Stimulated activated CD4-positive, alpha-beta T cell treated with anti-CD3 and anti-CD28 coated beads, Interleukin-2, amount 100 ng/mL, for 24 hours (primary cell): ENCODE results near the gene SH2D2A.

Experiments
- DNase-seq, 2 donors: peaks; one replicate each; pipeline ENCODE4 v3.0.0-alpha.2; 2020

The SH2D2A gene

DNA sequence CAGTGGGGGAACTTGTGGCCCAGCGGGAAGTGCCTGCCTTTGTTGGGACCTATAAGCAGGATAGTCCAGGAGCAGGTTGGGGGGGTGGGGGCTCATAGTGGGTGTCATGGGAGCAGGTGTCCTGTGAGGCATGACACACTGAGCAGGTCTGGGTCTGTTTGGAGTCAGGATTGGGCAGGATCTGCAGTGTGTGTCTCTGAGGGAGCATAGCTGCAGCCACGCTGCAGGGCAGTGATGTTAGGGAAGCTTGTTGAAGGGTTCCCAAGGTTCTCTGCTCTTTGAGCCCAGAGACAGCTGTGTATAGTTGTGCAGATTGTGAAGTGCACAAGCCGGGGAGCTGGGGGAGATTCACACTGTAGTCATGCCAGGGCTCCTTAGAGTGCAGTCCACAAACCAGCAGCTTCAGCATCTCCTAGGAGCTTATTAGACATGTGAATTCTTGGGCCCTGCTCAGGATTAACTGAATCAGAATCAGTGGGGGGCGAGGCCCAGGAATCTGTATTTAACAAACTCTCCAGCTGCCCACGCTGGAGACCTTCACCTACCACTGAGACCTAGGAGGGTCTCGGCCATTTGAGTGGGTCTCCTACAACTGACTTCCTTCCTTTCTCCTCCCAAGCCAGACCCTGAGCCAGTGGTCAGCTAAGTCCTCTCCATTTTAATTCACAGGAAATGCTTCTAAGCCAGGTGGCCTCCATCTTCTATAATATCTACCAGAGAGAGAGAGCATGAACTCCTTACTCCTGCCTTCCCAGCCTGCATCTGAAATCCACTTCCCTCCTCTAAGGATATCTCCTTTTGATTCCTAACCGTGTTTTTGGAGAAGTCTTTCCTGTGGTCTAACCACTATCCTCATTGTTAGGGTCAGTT lies 31.2 kb upstream of the SH2D2A start:
- DNase-seq, result no peak

GRCh38 chr1:156846643-156847042 lies 30.0 kb upstream of the SH2D2A start:
- DNase-seq, result no peak

DNA sequence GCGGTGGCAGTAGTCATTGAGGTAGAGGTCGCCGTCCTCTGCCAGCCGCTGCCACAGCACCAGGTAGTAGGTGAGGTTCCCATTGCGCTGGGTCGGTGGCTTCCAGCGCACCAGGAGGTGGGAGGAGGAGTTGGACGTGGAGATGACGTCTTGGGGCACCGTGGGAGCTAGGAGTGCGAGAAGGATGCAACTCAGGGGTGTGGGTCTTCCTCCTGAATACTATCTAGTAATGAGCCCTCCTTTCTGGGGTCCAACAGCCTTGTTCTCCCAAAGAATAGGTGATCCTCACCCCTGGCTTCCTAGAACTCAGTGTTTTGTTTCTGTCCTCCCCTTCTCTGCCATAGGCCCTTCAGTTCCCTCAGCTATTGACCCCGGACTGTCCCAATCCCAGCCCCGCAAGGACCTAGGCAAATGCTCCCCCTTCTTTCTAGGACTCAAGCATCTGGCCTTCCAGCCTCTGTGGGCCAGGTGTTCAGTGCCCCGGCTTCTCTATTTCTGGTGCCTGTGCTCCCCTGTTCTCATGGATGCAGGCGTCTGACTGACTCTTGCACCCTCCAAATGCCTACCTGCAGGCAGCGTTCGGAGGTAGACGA lies 29.4 kb upstream of the SH2D2A start:
- no peak for DNase-seq

- peak; percentile 30 to 40 for DNase-seq
Measured at GRCh38 chr1:156845055-156845952, 28.7 kb upstream of the SH2D2A start.

GRCh38 chr1:156844638-156845037 lies 28.0 kb upstream of the SH2D2A start:
- DNase-seq, result no peak

GRCh38 chr1:156844102-156844501 lies 27.5 kb upstream of the SH2D2A start:
- no peak for DNase-seq

GRCh38 chr1:156842618-156843300 lies 26.1 kb upstream of the SH2D2A start:
- no peak for DNase-seq

GRCh38 chr1:156841295-156841855 lies 24.7 kb upstream of the SH2D2A start:
- no peak for DNase-seq

DNA sequence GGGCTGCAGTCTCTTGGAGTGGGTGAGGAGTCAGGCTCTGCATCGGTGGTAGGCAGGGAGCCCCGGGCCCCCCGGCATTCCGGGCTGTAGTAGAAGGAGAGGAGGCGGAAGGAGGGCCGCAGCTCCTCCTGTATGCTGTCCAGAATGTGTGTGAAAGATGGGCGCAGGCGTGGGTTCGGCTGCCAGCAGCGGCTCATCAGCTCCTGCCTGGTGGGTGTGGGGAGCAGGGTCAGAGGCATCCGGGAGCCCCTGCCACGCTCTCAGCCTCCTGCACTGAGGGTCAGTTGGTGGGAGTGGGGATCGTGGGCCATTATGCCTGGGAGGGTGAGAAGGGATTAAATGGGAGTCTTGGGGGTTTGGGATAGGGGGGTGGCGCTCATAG lies 24.2 kb upstream of the SH2D2A start:
- DNase-seq, result no peak

GRCh38 chr1:156840186-156840897 lies 23.7 kb upstream of the SH2D2A start:
- DNase-seq, result no peak

DNA sequence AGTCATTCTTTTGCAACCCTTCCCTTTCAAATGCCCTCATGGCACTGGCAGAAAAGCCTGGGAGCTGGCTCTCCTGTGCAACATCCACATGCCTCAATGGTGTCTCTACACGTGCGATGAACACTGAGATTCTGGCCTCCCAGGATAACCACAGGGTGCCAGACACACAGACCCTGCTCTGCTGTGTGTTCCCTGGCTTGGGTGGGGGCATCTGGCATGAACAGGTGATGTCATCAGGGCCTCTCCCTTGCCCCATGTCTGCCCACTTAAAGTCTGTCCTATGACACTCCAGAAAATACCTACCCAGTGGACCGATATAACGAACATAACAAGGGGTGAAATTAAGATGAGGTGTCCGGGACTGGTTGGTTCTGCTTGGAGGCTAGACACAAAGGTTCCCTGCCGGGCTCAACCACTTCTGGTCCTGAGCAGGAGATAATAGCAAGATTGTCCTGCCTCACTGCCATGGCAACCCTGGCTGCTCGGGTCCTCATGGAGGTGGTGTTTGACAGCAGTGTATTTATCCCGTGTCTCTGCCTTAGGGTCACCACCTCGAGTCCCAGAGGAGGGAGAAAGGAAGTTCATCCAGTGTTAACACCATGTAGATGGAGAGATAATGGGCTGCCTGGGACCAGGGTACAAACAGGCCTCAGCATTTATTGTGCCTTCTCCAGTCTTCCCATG lies 22.9 kb upstream of the SH2D2A start:
- no peak for DNase-seq

DNA sequence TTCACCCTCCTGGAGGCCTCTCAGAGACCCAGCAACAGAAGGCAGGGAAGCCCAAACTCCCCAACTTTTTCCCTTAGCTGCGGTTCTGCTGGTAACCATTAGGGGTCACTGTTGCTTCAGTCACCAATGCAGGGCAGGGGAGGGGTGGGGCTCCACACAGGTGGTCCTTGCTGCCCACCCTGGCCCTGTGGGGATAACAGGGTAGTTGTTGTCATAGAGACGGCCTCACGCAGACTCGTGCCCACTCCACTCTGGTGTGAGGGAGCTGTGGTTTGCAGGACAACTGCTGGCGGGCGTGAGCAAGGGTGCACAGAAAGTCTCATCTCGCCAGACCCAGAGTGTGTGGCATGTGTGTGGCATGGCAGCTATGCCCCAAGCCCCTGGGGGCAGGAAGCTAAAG lies 22.3 kb upstream of the SH2D2A start:
- DNase-seq, result peak; percentile 48 to 53

DNA sequence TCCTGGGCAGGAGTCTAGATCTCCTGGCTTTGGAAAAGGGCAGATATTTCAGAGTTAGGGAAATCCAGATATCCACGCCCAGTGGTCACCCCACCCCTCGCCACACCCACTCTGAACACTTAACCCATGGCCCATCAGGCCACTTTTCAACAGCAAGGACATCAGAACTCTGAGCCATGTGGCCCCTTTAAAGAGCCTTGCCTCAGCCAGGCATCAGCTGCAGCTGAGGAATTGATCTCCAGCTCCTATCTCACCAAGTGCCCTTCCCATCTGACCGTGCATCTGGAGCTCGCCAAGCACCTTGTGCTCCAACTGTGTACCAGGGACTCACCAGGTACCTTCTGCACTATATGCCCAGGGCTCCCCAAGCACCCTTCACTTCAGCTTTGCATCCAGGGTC lies 20.2 kb upstream of the SH2D2A start:
- no peak for DNase-seq

- DNase-seq, result peak; percentile 37 to 58
Measured at GRCh38 chr1:156836041-156836654, 19.5 kb upstream of the SH2D2A start.

DNA sequence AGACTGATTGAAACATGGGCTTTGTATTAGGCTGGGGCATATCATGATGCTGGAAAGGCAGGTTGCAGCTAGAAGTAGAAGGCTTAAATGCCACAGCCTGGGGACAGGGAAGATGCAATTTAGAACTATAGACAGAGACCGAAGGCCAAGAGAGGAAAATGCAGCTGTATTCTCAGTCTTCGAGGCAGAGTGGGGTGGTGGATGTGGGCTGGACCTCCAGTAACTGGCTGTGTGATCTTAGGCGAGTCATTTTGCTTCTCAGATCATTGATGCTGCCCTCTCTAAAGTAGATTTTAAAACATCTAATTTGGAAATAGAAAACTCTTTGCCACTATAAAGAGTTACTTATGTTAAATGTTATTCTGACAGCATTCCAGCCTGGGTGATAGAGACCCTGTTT lies 17.7 kb upstream of the SH2D2A start:
- no peak for DNase-seq

DNA sequence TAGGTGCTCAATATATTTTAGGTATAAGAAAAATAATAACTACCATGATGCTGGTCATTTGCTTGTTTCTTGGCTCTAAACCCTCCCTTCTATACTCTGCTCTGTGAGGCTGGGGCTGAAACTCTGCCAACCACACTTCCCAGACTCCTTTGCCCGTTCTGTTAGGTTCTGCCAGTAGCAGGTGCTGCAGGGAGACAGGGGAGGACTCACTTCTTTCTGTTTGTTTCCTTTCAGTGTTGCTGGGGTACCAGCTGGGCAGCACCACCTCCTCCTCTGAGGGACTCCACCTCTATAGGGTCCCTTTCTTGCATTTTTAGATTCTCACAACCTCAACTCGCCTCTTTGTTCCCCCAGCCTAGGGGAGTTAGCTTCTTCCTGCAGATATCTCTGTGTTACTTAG lies 17.0 kb upstream of the SH2D2A start:
- DNase-seq, result no peak

DNA sequence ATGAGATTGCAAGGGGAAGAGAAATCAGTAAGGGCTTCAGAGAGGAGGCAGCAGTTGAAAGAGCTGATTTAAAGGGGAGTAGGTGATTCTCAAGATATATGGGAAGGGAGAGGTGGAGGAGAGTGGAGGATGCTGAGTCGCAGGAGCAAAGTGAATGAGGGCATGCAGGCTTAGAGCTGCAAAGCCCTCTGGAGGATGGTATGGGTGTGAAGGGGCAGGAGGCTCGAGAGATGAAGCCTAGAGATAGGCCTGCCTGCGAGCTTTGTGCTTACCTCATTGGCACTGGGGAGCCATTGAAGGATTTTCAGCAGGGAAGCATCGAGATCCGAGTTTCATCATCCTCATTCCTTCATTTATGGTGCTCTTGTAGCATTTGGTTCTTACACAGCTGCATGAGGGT lies 15.8 kb upstream of the SH2D2A start:
- DNase-seq, result no peak

DNA sequence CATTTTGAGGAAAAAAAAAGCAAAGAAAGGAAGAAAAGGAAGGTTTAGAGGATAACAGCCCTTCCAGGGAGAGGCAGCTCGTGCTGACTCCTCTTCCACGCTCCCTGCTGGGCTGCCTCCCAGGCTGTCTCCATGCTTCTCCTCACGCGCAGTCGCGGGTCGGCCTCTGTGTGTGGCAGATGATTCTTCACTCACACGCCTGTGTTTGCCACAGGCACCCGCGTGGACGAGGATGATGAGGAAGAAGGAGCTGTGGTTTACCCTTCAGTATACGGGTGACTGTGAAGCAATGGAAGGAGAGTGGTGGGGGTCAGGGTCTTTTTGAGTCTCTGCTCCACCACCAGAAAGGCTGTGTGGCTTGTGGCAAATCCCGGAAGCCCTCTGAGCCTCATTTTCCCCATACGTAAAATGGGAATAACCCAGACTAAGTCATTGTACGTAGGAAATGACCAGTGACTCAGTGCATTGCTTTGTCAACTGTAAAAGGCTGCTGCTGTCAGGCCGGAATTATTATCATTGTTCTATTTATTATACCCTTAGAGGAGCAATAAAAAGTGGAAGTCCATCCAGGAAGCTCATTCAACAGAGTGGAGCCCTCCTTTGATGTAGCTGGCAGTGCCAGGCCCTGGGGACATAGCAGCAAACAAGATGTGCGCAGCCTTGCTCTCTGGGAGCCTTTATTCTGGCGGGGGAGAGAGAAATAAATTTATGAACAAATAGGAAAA lies 11.9 kb upstream of the SH2D2A start:
- no peak for DNase-seq

DNA sequence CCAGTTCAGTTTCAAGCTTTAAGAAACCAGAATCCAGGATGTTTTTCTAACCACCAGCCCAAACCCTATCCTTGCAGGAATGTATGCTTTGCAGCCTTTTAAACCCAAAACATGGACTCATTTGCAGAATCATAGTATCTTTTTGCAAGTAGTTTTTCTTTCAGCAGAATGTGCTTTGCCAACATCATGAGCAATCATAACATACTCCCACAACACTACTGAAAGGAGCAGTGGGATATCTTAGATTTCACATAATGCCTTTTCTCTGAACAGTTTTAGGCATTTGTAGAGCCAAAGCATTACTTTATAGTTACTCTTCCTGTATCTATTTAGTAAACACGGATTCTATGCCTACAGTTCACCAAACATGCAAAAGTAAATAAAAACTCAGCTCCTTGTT lies 10.0 kb upstream of the SH2D2A start:
- no peak for DNase-seq

DNA sequence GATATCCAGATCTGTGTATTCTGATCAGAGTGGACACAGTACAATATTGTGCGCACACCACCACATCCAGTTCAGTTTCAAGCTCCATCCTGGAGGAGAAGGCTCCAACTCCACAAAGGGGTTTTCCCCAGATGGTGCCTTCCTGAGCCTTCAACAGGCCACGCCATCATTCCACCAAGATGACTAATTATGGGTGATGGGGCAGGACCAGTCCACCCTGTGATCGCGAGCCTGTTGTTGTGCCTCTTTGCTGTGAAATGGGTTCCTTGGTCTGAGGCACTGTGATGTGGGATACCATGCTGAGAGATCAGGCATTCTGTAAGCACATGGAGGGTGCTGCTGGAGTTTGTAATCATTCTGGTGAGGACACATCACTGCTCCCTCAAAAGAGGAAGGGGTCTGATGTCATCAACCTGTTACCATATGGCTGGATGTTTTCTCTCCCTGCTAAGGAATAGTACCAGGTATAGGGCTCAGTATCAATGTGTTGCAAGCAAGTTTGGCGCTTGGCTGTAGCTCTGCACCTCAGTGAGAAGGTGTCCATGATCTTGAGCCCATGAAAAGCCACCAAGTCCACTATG lies 6.7 kb upstream of the SH2D2A start:
- no peak for DNase-seq
